Activated CD4-positive, CD25-positive, alpha-beta regulatory T cell treated with anti-CD3 and anti-CD28 coated beads, Interleukin-2, amount 50 U/mL, for 16 hours (primary cell): ENCODE data around the gene SPSB4.
A peak's percentile ranks its signal among the peaks of the same experiment; 100 is the strongest.
"Not testable (repeated sequence)": the region's sequence is repeated elsewhere in the genome, so short reads cannot be mapped to it uniquely, and the experiment has no call there.

Source experiments
- DNase-seq: peaks from one replicate; pipeline ENCODE4 v3.0.0-alpha.2; 2020; ENCODE audit warnings: low read depth, low spot score

The SPSB4 gene

GRCh38 chr3:141094790-141095545, 43.8 kb downstream of the SPSB4 start:
- DNase-seq = no peak

- no peak for DNase-seq
Observed at GRCh38 chr3:141095546-141095937, 44.4 kb downstream of the SPSB4 start.

GRCh38 chr3:141096164-141096563, 45.0 kb downstream of the SPSB4 start:
- no peak for DNase-seq

GRCh38 chr3:141096981-141097380, 45.8 kb downstream of the SPSB4 start:
- DNase-seq = no peak

GRCh38 chr3:141100112-141100511, 49.0 kb downstream of the SPSB4 start:
- DNase-seq = no peak

GRCh38 chr3:141100531-141101320, 49.6 kb downstream of the SPSB4 start:
- DNase-seq = no peak

- no peak for DNase-seq
Observed at GRCh38 chr3:141102372-141102771, 51.2 kb downstream of the SPSB4 start.

- DNase-seq = no peak
Observed at GRCh38 chr3:141103067-141103466, 51.9 kb downstream of the SPSB4 start.

GRCh38 chr3:141103503-141103902, 52.4 kb downstream of the SPSB4 start:
- DNase-seq = no peak

- no peak for DNase-seq
Observed at GRCh38 chr3:141104151-141104821, 53.1 kb downstream of the SPSB4 start.

- DNase-seq = peak; percentile 6
Observed at GRCh38 chr3:141105828-141106628, 54.9 kb downstream of the SPSB4 start.

- no peak for DNase-seq
Observed at GRCh38 chr3:141106842-141107241, 55.7 kb downstream of the SPSB4 start.

GRCh38 chr3:141108039-141108438, 56.9 kb downstream of the SPSB4 start:
- no peak for DNase-seq

GRCh38 chr3:141109751-141110150, 58.6 kb downstream of the SPSB4 start:
- DNase-seq = no peak

- no peak for DNase-seq
Observed at GRCh38 chr3:141110322-141110721, 59.2 kb downstream of the SPSB4 start.

GRCh38 chr3:141111364-141112155, 60.4 kb downstream of the SPSB4 start:
- DNase-seq = no peak

GRCh38 chr3:141112686-141113297, 61.6 kb downstream of the SPSB4 start:
- no peak for DNase-seq

- not testable (repeated sequence) for DNase-seq
Observed at GRCh38 chr3:141113680-141114079, 62.5 kb downstream of the SPSB4 start.

GRCh38 chr3:141114179-141114745, 63.1 kb downstream of the SPSB4 start:
- DNase-seq = no peak
